CD4-positive, alpha-beta T cell treated with Interleukin-15 for 4 hours (primary cell): ENCODE data around the gene GNAZ.

ENCODE experiments used
- DNase-seq: peaks from one replicate; pipeline ENCODE4 v3.0.0-alpha.2; 2020; ENCODE audit warnings: low spot score

GNAZ gene

DNA sequence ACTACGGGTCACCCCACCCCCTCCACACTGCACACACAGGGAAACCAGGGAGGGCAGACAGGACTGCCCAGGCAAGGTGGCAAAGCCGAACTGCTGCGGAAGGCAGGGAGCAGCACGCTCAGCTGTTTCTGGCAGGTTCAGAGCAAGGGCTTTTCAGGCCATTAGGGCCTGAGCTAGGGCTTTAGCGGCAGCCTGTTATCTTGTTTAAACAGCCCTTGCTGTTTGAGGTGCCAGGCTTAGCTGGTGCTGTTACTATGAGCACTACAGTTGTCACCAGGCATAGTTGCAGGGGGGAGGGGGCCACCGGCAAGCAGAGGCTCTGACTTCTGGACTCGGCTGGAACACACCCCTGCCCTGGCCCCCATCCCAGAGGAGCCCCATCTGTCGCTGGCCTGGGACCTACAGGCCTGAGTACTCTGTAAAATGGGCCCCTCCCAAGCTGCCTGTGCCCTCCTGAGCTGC, 36.6 kb downstream of the GNAZ start:
- no peak for DNase-seq

DNA sequence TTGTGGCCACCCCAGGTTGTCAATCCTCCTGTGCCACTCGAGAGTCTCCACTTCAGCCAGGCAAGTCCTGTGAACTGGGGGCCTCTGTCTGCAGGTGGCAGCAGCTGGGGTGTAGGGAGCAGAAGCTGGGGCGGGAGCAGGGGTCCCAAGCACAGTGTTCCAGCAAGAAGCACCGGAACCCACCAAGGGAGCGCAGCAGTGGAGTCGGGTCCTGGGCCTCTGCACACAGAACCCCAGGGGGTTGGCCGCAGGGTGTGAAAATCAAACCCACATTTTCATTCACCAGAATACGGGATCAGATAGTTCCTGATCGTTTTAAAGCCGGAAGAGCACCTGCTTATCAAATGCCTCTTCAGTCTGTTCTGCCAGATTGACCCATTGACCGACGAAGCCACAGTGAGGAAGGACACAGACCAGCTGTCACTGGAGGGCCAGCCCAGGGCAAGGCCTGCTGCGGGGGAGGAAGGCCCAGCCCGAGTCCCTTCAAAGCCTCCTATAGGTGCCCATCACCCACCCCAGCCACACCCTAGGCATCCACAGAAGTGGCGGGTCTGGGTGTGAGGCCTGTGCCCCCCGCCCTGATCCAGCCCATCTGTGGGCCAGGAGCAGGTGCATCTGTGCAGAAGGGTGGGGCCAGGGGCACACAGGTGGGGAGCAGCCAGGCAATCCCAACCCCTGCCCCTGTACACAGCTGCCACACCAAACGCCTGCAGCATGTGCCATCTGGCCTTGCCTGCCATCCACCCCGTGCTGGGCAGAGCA, 37.3 kb downstream of the GNAZ start:
- no peak for DNase-seq

DNA sequence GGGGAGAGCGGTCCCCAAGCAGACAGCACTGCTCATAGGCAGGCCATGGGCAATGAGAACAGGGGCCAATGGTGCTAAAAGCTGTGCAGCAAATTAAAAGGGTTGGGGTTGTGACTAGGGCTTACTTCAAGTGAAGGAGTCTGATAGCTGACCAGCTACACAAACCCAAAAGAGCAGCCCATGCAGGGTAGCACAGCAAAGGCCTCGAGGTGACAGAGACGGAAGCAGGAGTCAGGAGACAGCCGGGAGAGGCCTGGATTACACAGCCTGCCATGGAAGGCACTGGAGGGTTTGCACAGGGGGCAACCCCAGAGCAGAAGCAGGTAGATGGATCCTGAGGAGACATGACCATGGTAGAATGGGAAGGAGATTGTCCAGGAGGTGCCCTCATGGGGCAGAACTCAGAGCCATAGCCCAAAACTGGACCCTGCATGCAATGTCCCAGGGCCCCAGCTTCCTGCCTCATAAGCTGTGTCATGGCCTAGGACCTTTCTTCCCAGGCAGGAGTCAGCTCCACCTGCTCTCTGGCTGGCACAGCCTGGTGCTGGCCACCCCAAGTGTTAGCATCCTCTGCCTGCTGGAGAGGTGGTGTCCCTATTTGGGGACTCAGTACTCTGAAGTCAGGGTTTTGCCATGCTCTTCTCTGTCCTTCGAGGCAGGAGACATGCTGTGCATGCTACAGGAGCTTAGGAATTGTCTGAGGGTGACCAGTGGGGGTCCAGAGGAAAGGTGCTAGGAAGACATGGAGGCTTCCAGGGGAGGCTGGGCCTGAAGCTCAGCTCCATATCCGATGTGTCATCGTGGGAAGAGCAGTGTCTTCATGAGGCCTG, 38.1 kb downstream of the GNAZ start:
- DNase-seq, result no peak

DNA sequence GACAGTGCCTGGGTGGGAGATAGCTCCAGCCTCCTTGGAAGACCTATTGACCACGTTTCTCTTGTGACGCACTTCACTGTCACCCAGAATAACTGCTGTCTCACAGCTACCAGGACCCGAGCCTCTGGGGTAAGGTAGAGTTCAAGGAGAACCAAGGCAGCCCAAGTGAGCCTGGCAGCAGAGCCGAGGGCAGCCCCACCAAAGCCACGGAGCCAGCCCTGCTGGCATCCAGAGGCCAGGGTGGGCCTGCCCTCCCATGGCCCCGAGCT, 38.7 kb downstream of the GNAZ start:
- DNase-seq, result no peak

- no peak for DNase-seq
These were observed 39.2 kb downstream of the GNAZ start for GRCh38 chr22:23109441-23109978.

DNA sequence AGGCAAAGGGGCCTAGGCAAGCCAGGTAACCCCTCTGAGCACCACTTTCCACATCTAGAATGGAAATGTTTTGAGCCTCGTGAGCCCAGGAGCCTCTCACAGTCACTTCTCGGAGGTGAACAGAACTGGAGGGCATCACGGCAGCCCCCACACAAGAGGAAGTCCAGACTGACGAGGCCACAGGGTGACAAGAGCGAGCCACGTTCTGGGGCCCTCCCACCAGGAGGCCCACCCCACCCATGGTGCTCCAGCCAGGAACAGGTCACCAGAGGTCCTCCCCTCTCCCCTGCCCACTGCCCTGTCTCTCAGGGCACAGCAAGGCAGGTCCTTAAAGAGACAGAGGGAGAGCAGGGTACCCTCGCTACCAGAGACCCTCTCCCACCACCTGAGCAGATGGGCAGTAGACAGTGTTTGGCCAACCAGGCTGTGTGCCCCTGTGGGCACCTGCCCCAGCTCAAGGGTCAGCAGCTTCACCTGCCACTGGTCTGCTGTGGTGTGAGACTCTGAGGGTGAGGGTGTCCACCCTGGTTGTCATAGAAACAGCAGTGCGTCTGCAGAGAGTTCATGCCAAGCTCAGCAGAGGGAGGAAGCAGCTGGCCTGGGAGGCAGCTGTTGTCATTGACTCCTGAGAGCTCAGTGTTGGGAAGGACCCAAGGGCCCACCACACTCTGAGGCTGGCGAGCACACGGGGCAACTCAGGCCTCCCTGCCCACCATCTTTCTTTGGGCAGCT, 40.0 kb downstream of the GNAZ start:
- DNase-seq, result no peak

DNA sequence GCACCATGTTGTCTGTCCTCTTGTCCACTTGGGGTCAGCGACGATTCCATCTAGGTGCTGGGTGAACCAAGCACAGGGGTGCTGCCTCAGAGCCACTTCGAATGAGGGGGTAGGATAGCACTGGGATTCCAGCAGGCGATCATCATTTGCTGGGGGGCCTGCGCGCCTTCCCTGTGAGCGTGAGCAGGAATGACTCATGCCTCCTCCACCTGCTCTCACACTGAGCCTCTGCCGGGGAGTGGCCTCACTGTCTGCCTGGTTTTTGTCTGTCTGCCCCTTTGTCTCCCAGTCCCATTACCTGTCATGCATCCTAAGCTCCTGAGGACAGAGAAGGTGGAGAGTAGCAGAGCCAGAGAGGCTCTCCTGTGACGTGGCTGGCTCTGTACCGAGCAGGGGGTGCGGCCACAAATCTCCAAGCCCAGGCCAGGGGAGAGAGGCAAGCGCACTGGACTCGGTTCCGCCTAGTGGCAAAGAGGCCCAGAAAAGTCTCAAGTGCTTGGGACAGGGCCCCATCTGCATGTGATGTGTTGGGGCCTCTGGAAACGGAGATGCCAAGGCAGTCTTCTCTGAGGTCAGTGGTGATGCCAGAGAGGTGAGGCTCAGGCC, 40.7 kb downstream of the GNAZ start:
- no peak for DNase-seq

DNA sequence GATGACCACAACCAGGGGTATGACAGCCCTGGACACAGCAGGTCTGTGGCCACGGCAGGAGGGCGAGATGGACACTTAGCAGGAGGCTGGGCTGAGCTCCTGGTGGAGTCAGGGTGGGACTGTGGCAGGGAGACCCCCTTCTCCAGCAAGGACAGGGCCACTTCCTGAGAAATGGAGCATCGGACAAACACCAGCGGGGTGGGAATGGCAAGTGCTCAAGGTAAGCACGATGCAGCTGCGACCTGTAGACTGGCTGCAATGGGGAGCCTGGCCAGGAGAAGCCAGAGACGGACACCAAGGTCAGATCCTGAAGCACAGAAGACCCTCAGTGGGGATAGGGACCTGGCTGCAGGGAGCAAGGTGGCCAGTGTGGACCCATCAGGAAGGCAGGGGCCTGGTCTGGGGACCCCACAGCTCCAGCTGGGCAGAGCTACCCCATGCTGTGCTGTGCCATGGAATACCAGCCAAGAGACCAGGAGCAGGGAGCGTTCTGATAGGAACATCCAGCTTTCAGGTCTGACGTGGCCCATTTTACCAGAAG, 42.2 kb downstream of the GNAZ start:
- DNase-seq, result no peak

DNA sequence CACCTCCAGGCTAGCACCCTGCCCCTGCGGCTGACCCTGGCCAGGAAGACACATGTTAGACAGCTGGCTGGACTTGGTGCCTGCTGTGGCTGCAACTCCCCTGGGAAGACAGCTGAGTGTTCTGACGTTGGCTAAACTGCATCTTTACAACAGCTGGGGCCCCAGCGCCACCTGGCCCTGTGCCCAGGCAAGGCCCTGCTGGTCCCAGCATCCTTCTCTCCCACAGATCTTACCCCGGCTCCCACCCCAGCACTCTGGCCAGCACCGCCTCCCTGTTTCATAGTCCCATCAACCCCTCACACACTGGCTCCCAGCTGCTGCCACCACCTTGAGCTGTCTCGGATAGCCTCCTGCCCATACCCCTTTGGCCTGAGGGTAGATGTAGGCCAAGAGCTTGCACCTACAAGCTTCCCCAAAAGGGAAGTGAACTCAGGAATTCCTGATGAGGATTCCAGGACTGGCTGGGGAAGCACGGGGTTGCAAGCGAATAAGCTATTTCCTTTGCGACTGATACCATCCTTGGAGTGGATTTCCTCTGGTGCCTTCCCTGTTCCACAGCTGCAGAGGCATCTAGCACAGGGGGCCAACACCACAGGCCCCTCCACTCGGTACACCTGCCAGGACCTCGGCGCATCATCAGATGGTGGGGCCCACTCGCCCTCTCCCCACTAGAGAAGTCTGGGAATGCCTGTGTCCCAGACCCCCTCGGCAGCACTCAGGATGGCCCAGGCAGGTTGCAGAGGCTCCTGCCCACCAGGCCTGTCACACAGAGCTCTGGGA, 42.9 kb downstream of the GNAZ start:
- no peak for DNase-seq

- no peak for DNase-seq
These were observed 43.8 kb downstream of the GNAZ start for GRCh38 chr22:23113847-23114720.

DNA sequence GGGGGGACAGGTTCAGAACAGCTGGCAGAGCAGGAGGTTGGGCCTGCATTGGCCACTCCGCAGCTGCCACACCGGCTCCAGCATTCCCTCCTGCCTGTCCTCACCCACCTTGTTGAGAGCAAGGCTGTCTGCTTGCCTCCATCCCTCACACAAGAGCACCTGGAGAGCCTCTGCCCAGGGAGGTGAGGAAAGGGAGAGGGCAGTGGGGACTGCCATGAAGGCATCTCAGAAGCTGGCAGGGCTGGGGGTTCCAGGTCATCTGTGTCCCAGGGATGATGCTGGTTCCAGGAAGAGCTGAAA, 44.4 kb downstream of the GNAZ start:
- DNase-seq, result no peak

GRCh38 chr22:23115369-23115768, 45.0 kb downstream of the GNAZ start:
- DNase-seq, result no peak

DNA sequence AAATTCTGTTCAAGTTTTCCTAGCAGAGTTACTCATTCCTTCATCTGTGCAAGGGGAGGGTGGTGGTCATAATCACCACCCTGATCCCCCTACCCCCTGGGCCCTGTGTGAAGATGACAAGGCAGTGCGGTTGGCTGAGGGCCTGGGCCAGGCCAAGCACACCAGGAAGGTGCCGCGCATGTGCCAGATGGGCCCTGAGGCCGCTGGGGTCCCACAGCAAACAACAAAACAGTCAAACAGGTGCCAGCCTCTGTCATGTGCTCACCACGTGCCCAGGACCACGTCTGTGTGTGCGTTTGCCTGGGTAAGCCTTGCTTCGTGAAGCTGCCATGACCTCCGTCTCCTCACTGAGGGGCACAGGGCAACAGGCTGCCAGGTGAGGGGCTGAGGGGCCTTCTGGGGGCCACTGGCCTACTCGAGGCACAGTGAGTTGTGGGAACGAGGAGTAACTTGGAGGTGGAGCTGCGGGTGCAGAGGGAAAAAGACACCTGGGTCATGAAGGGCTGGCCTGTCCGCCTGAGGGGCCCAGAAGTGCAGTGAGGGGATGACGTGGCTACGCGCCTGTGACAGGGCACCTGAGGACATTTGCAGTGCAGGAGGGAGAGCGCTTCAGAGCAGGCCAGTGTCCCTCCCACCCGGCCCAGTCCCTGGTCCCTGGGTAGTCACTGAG, 45.6 kb downstream of the GNAZ start:
- DNase-seq, result no peak

DNA sequence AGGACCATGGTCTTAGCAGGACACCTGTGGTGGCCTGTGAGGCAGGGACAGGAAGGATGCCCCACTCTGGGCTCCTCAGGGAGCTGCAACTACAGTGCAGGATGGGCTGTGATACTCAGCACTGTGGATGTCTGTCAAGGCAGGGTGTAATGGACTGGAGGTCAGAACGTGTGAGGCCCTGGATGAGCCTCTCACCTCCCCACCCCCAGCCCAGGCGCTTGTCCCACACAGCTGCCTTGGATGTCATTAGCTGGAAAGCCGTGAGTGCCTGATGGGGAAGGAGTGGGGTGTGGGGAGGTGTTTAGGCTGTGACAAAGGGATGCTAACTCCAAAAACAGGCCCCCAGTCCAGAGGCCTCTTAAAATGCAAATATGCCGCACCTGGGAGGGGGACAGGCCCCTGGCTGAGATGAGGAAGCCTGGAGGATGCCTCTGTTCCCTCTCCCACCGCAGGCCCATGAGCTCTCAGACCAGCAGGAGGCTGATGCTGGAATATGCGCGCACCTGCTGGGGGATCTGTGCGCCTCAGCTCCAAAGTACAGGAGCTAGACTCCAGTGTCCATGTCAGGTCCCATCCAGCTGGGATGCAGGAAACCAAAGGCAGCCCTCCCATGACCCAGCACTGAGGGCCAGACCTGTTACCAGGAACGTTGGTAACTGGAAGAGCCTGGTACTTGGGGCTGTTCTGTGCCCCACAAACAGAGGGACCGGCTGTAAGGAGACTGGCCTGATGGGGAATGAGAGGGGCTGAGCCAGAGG, 46.4 kb downstream of the GNAZ start:
- no peak for DNase-seq

- DNase-seq, result no peak
These were observed 47.0 kb downstream of the GNAZ start for GRCh38 chr22:23117275-23117674.

GRCh38 chr22:23117891-23118646, 47.8 kb downstream of the GNAZ start:
- DNase-seq, result no peak

DNA sequence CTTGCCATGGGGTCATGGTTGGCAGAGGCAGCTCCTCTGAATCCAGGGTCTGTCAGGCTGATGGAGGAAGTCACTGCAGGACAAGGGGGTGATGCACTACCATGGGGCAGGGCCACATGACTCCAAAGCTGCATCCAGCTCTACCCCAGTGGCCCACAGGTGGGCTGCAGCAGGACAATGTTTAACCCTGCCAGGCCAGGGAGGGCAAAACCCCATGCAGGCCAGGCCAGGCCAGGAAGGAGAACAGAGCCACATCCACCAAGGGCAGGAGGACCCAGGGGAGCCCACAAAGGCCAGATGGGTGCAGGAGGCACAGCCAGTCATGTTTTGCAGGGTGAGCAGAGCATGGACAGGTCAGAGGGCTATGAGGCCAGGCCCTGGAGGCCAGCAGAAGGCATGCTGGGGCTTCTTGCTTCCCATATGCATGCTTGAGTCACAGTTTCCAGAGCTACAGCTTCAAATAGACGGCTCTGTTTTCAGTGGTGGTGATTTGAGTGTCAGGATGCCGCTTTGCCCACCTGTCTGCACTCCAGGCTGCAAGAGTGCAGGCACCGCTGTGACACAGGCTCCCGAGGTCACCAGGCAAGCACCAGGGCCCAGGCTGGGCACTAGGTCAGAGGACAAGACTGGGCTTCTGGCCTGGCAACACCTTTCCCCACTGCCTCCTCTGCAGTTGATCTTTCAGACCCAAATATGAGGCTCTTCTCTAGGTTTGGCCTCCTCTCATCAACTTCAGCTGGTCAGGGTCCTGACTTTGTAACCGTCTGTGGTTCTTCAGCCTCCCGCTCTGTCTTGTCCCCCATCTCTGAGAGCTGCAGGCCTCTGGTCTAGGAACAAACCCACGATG, 48.6 kb downstream of the GNAZ start:
- no peak for DNase-seq
